Neural progenitor cell (in vitro differentiated cells): Measurements from ENCODE around the gene CARMIL1.
"Not testable (repeated sequence)": the region's sequence is repeated elsewhere in the genome, so short reads cannot be mapped to it uniquely, and the experiment has no call there.

Source experiments
- EZH2 ChIP-seq: fragments of 200-600 bp; sonication (generic); IDR thresholded peaks from 2 replicates; pipeline ENCODE4 v1.6.1; 2017; ENCODE audit warnings: antibody characterized with exemption, mild to moderate bottlenecking, moderate library complexity
- EZH2phosphoT487 ChIP-seq: fragments of 200-600 bp; sonication (generic); IDR thresholded peaks from 2 replicates; pipeline ENCODE4 v1.6.1; 2017; ENCODE audit warnings: antibody characterized with exemption
- TF ChIP-seq, protein P1 (sequence below): fragments of 200-600 bp; sonication (generic); IDR thresholded peaks from 2 replicates; pipeline ENCODE4 v1.5.1; 2017; ENCODE audit warnings: antibody characterized with exemption, mild to moderate bottlenecking

DNA sequence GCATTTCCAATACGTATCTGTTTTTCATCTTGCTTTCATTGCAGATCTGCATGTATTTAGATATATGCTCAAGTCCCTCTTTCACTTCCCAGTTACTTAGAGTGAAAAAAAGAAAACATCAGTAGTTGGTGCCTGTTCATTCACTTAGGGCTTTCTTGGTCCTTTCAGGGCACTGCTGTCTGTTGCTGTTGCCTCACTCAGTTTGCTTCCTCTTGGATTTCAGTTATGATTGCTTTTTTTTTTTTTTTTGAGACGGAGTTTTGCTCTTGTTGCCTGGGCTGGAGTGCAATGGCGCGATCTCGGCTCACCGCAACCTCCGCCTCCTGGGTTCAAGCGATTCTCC, 19.3 kb downstream of the CARMIL1 start:
- not testable (repeated sequence) for TF ChIP-seq EZH2, EZH2phosphoT487
- TF ChIP-seq, protein P1, sequence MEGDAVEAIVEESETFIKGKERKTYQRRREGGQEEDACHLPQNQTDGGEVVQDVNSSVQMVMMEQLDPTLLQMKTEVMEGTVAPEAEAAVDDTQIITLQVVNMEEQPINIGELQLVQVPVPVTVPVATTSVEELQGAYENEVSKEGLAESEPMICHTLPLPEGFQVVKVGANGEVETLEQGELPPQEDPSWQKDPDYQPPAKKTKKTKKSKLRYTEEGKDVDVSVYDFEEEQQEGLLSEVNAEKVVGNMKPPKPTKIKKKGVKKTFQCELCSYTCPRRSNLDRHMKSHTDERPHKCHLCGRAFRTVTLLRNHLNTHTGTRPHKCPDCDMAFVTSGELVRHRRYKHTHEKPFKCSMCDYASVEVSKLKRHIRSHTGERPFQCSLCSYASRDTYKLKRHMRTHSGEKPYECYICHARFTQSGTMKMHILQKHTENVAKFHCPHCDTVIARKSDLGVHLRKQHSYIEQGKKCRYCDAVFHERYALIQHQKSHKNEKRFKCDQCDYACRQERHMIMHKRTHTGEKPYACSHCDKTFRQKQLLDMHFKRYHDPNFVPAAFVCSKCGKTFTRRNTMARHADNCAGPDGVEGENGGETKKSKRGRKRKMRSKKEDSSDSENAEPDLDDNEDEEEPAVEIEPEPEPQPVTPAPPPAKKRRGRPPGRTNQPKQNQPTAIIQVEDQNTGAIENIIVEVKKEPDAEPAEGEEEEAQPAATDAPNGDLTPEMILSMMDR = not testable (repeated sequence)
